SU-DHL-6 (cell line): Measurements from ENCODE around the gene PLEKHF1.

Experiments used
- EZH2phosphoT487 ChIP-seq: fragments of 200-600 bp; sonication (generic), shearing (Covaris generic); conservative IDR thresholded peaks from 2 replicates; pipeline ENCODE4 v1.6.1; 2018; ENCODE audit warnings: mild to moderate bottlenecking, antibody characterized with exemption, low read length, moderate library complexity, mixed read lengths
- TF ChIP-seq, protein P1 (sequence below): fragments of 200-600 bp; sonication (generic); IDR thresholded peaks from one replicate; pipeline ENCODE4 v1.5.1; 2017; ENCODE audit warnings: antibody characterized with exemption, mild to moderate bottlenecking, low read length, moderate library complexity; ENCODE audit not compliant: insufficient read depth, poor library complexity, severe bottlenecking

GRCh38 chr19:29620931-29621351 lies 44.3 kb upstream of the PLEKHF1 start:
- TF ChIP-seq, protein P1, sequence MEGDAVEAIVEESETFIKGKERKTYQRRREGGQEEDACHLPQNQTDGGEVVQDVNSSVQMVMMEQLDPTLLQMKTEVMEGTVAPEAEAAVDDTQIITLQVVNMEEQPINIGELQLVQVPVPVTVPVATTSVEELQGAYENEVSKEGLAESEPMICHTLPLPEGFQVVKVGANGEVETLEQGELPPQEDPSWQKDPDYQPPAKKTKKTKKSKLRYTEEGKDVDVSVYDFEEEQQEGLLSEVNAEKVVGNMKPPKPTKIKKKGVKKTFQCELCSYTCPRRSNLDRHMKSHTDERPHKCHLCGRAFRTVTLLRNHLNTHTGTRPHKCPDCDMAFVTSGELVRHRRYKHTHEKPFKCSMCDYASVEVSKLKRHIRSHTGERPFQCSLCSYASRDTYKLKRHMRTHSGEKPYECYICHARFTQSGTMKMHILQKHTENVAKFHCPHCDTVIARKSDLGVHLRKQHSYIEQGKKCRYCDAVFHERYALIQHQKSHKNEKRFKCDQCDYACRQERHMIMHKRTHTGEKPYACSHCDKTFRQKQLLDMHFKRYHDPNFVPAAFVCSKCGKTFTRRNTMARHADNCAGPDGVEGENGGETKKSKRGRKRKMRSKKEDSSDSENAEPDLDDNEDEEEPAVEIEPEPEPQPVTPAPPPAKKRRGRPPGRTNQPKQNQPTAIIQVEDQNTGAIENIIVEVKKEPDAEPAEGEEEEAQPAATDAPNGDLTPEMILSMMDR: no peak
- TF ChIP-seq EZH2phosphoT487: no peak
